Activated CD8-positive, alpha-beta T cell treated with anti-CD3 and anti-CD28 coated beads for 36 hours (primary cell): Measurements from ENCODE around the gene AUTS2. TPM values are rescaled to one million over a fixed set of nuclear protein-coding genes. Genes with fewer than 3 reads are reported as not detected.

Experiments
- ATAC-seq: fragments of 200-7000 bp; cut with Tn5 transposase; one replicate; pipeline ENCODE4 v1.10.0; 2021; ENCODE audit warnings: mild to moderate bottlenecking, moderate library complexity
- CTCF ChIA-PET: fragments of 350-600 bp; sonication (Branson Sonifier 250); formaldehyde crosslinking; loops from one replicate; lab custom pipeline; 2021; ENCODE audit warnings: antibody characterized with exemption; lab: Charles Lee
- POLR2A ChIA-PET: fragments of 350-600 bp; sonication (Branson Sonifier 250); formaldehyde crosslinking; loops from one replicate; lab custom pipeline; 2021; ENCODE audit warnings: antibody characterized with exemption; lab: Charles Lee
- DNase-seq: peaks from one replicate; pipeline ENCODE4 v3.0.0-alpha.2; 2020
- H3K27ac Mint-ChIP-seq: one replicate; pipeline ENCODE4 v1.8.0; 2021; ENCODE audit warnings: mild to moderate bottlenecking, mixed read lengths
- H3K27me3 Mint-ChIP-seq: one replicate; pipeline ENCODE4 v1.8.0; 2021; ENCODE audit warnings: mixed read lengths
- H3K36me3 Mint-ChIP-seq: one replicate; pipeline ENCODE4 v1.8.0; 2021; ENCODE audit warnings: low read depth, mixed read lengths
- H3K4me1 Mint-ChIP-seq: one replicate; pipeline ENCODE4 v1.8.0; 2021; ENCODE audit warnings: low read depth, mixed read lengths
- H3K4me3 Mint-ChIP-seq: one replicate; pipeline ENCODE4 v1.8.0; 2021; ENCODE audit warnings: mild to moderate bottlenecking, moderate library complexity, mixed read lengths
- H3K9me3 Mint-ChIP-seq: one replicate; pipeline ENCODE4 v1.8.0; 2021; ENCODE audit warnings: mixed read lengths
- intact Hi-C: fragments of 100-400 bp; cut with micrococcal nuclease; formaldehyde crosslinking; loops from one replicate; pipeline ENCODE4 v1.10.0; 2022
- total RNA-seq, 2 experiments: library from RNA; stranded (reverse); gene quantifications; one replicate each; pipeline ENCODE4 v1.2.3, GENCODE V29; 2021
- TF ChIP-seq, protein P1 (sequence below): fragments of 200-600 bp; IDR thresholded peaks from one replicate; pipeline ENCODE4 v1.8.0; 2022; ENCODE audit warnings: antibody characterized with exemption, mild to moderate bottlenecking

Gene AUTS2
- total RNA-seq, 2 experiments from 2014 or later: 3.1 to 3.3 TPM

DNA sequence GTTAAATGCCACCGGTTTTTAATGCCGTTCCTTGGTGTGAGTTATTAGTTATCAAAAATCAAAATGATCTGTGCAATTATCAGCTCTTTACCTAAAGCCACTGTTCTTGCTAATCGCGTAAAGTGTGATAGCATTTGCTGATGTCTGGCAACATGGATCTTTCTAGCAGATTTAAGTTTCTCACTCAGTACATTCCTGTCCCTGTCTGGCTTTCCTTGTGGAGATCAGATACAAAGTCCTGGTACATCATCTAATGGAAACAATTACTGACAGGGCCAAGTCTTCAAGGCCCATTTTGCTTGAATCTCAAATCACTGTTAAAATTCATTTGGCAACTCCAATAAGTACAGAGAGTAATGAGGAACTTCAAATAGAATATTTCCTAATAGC, 755.7 kb downstream of the AUTS2 start:
- ChIA-PET CTCF (no interaction called here), POLR2A (no interaction called here)
- intact Hi-C loops: no loop called here
- ATAC-seq (no peak), DNase-seq (no peak)
- Mint-ChIP-seq H3K4me1 (peaks cover 3% of the 10 kb centered on the region), H3K4me3 (no peak overlapping the region), H3K27me3 (no peaks in the 10 kb centered on the region), H3K27ac (no peak overlapping the region), H3K9me3 (peaks cover 2% of the 10 kb centered on the region), H3K36me3 (no peaks in the 10 kb centered on the region)
- TF ChIP-seq, protein P1, sequence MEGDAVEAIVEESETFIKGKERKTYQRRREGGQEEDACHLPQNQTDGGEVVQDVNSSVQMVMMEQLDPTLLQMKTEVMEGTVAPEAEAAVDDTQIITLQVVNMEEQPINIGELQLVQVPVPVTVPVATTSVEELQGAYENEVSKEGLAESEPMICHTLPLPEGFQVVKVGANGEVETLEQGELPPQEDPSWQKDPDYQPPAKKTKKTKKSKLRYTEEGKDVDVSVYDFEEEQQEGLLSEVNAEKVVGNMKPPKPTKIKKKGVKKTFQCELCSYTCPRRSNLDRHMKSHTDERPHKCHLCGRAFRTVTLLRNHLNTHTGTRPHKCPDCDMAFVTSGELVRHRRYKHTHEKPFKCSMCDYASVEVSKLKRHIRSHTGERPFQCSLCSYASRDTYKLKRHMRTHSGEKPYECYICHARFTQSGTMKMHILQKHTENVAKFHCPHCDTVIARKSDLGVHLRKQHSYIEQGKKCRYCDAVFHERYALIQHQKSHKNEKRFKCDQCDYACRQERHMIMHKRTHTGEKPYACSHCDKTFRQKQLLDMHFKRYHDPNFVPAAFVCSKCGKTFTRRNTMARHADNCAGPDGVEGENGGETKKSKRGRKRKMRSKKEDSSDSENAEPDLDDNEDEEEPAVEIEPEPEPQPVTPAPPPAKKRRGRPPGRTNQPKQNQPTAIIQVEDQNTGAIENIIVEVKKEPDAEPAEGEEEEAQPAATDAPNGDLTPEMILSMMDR: no peak

DNA sequence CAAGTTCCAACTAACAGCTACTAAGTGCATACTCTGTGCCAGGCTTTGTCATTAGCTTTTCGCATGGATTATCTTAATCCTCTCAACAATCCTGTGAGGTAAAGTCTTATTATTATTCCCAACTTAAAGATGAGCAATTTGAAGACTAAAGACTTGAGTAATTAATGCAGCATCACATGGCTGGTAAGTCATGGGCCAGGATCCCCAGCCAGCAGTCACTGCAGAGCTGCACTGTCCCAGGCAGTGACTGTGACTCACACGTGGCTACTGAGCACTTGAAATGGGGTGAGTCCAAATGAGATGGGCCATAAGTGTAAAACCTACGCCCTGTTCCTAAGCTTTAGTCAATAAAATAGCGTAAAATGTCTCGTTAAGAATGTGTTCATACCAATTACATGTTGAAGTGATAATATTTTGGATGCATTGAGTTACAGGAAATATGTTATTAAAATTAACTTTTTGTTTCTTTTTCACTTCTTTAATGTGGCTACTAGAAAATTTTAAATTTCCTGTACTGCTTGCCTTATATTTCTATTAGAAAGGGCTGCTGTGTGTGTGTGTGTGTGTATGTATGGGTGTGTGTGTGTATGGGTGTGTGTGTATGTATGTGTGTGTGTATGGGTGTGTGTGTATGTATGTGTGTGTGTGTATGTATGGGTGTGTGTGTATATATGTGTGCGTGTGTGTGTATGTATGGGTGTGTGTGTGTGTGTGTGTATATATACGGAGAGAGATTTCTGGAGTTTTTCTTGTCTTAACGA, 756.3 kb downstream of the AUTS2 start:
- H3K4me3 Mint-ChIP-seq: no peak overlapping the region
- intact Hi-C loops: no loop called here
- no peaks in the 10 kb centered on the region for H3K27me3 Mint-ChIP-seq
- POLR2A ChIA-PET: no interaction called here
- no peak overlapping the region for H3K27ac Mint-ChIP-seq
- TF ChIP-seq, protein P1: no peak
- ATAC-seq: peak; percentile 58
- CTCF ChIA-PET: no interaction called here
- DNase-seq: peak; percentile 2
- peaks cover 3% of the 10 kb centered on the region for H3K4me1 Mint-ChIP-seq
- H3K9me3 Mint-ChIP-seq: peaks cover 2% of the 10 kb centered on the region
- no peaks in the 10 kb centered on the region for H3K36me3 Mint-ChIP-seq

DNA sequence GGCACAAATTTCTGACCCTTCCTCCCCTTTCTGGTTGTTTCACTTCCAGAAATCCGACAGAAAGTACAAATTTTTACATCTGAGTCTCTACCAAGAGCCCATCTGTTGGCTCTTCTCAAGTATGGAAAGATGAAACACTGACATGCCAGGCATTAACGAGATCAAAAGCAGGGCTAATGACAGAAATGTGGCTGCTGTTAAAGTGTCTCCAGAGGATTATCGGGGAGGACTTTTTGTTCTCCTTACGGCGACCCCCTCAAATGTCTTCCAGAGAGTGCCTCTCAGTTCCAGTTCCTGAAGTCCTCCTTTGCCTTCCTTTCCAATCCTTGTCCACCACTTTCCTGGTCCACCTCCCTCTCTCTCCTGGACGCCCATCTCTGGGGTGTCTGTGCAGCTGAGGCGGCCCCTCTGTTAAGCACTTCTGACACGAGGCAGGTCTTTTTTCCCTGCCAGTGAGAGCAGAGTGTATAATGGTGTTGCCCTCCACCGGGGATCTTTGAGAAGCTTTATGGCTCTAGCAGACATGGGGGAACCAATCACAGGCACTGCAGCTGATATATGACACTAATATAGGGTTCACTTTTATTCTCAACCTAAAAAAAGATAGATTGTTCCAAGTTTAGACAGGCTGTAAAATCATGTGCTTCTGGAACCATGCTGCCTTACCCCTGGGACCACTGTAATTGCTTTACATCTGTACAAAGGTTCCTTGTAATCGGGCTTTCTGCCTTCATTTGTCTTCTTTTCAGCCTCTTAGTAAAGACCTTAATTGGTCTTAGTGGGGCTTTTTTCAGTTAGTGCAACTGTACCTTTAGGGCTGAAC, 757.1 kb downstream of the AUTS2 start:
- no peaks in the 10 kb centered on the region for H3K36me3 Mint-ChIP-seq
- no peak for ATAC-seq
- peaks cover 2% of the 10 kb centered on the region for H3K9me3 Mint-ChIP-seq
- H3K4me1 Mint-ChIP-seq: peaks cover 3% of the 10 kb centered on the region
- H3K27me3 Mint-ChIP-seq: no peaks in the 10 kb centered on the region
- H3K4me3 Mint-ChIP-seq: no peak overlapping the region
- DNase-seq: no peak
- ChIA-PET POLR2A (no interaction called here), CTCF (no interaction called here)
- no peak overlapping the region for H3K27ac Mint-ChIP-seq
- intact Hi-C loops: no loop called here
- TF ChIP-seq, protein P1: no peak

DNA sequence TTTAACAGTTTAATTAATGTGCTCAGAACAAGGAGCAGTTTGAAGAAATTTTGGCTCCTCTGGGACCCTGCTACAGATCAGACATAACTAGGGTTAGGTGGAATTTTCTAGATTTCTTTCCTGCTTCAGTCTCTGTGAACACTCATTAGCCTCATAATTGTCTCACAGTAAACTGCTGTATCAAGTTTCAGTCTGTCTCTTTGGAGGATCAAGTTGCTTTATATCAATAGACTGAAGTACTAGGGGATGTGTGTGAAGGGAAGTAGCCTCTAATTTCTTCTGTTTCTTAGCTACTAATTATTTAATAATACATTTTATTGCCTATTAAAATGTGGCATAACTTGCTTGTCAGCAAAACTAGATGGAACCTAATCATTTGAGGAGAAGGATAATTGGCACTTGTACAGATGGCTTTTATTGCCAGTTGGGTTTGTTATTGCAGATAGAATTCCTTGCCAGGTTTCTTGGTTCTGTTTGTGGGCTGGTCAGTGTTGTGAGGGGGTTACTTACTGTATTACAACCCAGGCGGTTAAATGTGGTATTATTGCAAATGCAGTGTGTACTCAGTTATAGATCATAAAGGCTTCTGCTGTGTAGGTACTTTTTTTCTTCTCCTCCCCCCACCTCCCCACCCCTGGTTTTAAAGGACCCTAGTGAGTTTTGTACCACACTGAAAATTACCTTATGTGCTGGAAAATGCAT, 758.0 kb downstream of the AUTS2 start:
- Mint-ChIP-seq H3K27ac (no peak overlapping the region), H3K9me3 (no peaks in the 10 kb centered on the region), H3K27me3 (no peaks in the 10 kb centered on the region), H3K36me3 (no peaks in the 10 kb centered on the region), H3K4me1 (peaks cover 3% of the 10 kb centered on the region), H3K4me3 (no peak overlapping the region)
- ChIA-PET CTCF (no interaction called here), POLR2A (no interaction called here)
- no peak for DNase-seq
- intact Hi-C loops: no loop called here
- no peak for ATAC-seq
- TF ChIP-seq, protein P1: no peak
